Osteocyte (in vitro differentiated cells): ENCODE data around the gene DAPK2. TPM values are rescaled to one million over a fixed set of nuclear protein-coding genes. Genes with fewer than 3 reads are reported as not detected.
"Not testable (repeated sequence)": the region's sequence is repeated elsewhere in the genome, so short reads cannot be mapped to it uniquely, and the experiment has no call there.

Experiments used
- DNase-seq: peaks from one replicate; pipeline ENCODE4 v3.0.0; 2021; ENCODE audit warnings: mixed read lengths; ENCODE audit not compliant: unreplicated experiment; ENCODE audit errors: extremely low spot score
- H3K27ac Mint-ChIP-seq: one replicate; pipeline ENCODE4 v1.8.0; 2021; ENCODE audit warnings: mild to moderate bottlenecking, mixed read lengths; ENCODE audit not compliant: unreplicated experiment
- H3K27me3 Mint-ChIP-seq: one replicate; pipeline ENCODE4 v1.8.0; 2021; ENCODE audit warnings: mixed read lengths; ENCODE audit not compliant: unreplicated experiment
- H3K36me3 Mint-ChIP-seq: one replicate; pipeline ENCODE4 v1.8.0; 2021; ENCODE audit warnings: mixed read lengths; ENCODE audit not compliant: unreplicated experiment
- H3K4me1 Mint-ChIP-seq: one replicate; pipeline ENCODE4 v1.8.0; 2021; ENCODE audit warnings: mixed read lengths; ENCODE audit not compliant: unreplicated experiment
- H3K4me3 Mint-ChIP-seq: one replicate; pipeline ENCODE4 v1.8.0; 2021; ENCODE audit warnings: mild to moderate bottlenecking, moderate library complexity, mixed read lengths; ENCODE audit not compliant: unreplicated experiment
- H3K9me3 Mint-ChIP-seq: one replicate; pipeline ENCODE4 v1.8.0; 2021; ENCODE audit warnings: mixed read lengths; ENCODE audit not compliant: unreplicated experiment
- CTCF ChIP-seq: fragments of 200-600 bp; sonication (generic); IDR thresholded peaks from 2 replicates; pipeline ENCODE4 v1.5.0; 2021; ENCODE audit warnings: antibody characterized with exemption, mild to moderate bottlenecking, moderate library complexity
- total RNA-seq: library from RNA; stranded (reverse); gene quantifications from 2 replicates; pipeline ENCODE4 v1.2.1, GENCODE V29; 2021

The DAPK2 gene
- total RNA-seq, 1 donor from 2014 or later = 17.6 TPM

- Mint-ChIP-seq H3K36me3 (no peaks in the 10 kb centered on the region), H3K4me3 (no peak overlapping the region), H3K27me3 (no peaks in the 10 kb centered on the region), H3K9me3 (no peaks in the 10 kb centered on the region), H3K27ac (no peak overlapping the region), H3K4me1 (peaks cover 24% of the 10 kb centered on the region)
- no peak for DNase-seq
- no peak for TF ChIP-seq CTCF
Measured at GRCh38 chr15:63902671-63903035, 143.6 kb downstream of the DAPK2 start.

- no peak for DNase-seq
- Mint-ChIP-seq H3K27ac (no peak overlapping the region), H3K4me1 (peaks cover 30% of the 10 kb centered on the region), H3K36me3 (no peaks in the 10 kb centered on the region), H3K4me3 (no peak overlapping the region), H3K9me3 (no peaks in the 10 kb centered on the region), H3K27me3 (no peaks in the 10 kb centered on the region)
- TF ChIP-seq CTCF = no peak
Measured at GRCh38 chr15:63901912-63902670, 144.2 kb downstream of the DAPK2 start.

- Mint-ChIP-seq H3K4me3 (no peak overlapping the region), H3K36me3 (no peaks in the 10 kb centered on the region), H3K4me1 (peaks cover 38% of the 10 kb centered on the region), H3K27ac (no peak overlapping the region), H3K27me3 (no peaks in the 10 kb centered on the region), H3K9me3 (no peaks in the 10 kb centered on the region)
- DNase-seq = no peak
- no peak for TF ChIP-seq CTCF
Measured at GRCh38 chr15:63900306-63900705, 146.0 kb downstream of the DAPK2 start.

GRCh38 chr15:63899606-63900005 is 146.7 kb downstream of the DAPK2 start:
- H3K27ac Mint-ChIP-seq, H3K27me3 Mint-ChIP-seq, H3K36me3 Mint-ChIP-seq, DNase-seq, H3K9me3 Mint-ChIP-seq, H3K4me3 Mint-ChIP-seq: not testable (repeated sequence)
- peaks cover 38% of the 10 kb centered on the region for H3K4me1 Mint-ChIP-seq

- no peaks in the 10 kb centered on the region for H3K27me3 Mint-ChIP-seq
- no peaks in the 10 kb centered on the region for H3K9me3 Mint-ChIP-seq
- H3K27ac Mint-ChIP-seq = no peak overlapping the region
- peaks cover 36% of the 10 kb centered on the region for H3K4me1 Mint-ChIP-seq
- H3K4me3 Mint-ChIP-seq = no peak overlapping the region
- DNase-seq = no peak
- H3K36me3 Mint-ChIP-seq = no peaks in the 10 kb centered on the region
- TF ChIP-seq CTCF = no peak
Measured at GRCh38 chr15:63899193-63899592, 147.1 kb downstream of the DAPK2 start.
